GM19035 (cell line): Measurements from ENCODE around the gene CLCN5.

Experiments used
- ATAC-seq: cut with Tn5 transposase; IDR thresholded peaks from one replicate; pipeline ENCODE4 v1.9.1; 2021; ENCODE audit not compliant: unreplicated experiment

CLCN5 gene

DNA sequence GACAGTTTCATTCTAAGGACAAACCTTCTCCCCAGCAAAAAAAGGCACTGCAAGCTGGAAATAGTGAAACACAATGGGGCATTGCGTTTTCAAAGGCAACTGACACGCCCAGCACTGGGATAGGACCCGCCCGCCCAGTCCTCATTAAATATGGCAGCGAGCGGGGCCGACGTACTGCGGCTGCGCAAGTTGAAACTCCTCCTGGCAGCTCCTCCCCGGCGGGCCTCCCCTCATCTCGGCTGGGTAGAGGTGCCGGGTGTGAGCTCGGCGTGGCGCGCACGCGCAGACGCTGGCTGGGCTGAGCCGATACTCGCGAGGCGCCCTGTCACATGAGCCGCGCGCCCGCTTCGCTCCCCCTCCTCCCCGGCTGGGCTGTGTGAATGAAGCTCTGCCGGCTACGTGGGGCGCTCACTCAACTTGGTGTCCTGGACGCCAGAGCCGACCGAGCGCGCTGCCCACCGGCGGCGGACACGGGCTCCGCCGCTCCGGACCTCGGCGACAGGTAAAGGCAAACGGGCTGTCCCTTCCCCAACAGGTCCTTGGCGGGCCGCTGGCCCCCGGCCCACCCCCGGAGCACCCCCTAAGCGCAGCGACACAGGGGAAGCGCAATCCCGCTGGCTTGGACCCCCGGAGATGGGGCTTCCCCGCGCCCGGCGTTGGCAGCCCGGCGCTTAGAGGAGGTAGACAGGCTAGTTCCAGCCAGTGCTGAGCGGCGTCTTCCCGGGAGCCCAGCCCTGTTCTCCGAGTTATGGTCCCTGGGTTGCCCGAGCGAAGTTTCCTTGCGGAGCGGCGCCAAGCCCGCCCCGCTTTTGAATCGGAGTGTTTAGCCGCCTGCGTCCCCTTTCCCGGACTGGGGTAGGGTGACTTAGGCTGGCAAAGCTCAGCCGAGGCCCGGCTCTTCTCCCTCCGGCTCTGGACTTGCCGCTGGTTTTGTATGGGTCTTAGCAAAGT, at the start of gene CLCN5:
TSS of gene CLCN5 (plus strand) at position 306 of the 951 bp plus-strand sequence. CDS start 2,703 bp downstream, outside the sequence.
- ATAC-seq: peak; percentile 97

DNA sequence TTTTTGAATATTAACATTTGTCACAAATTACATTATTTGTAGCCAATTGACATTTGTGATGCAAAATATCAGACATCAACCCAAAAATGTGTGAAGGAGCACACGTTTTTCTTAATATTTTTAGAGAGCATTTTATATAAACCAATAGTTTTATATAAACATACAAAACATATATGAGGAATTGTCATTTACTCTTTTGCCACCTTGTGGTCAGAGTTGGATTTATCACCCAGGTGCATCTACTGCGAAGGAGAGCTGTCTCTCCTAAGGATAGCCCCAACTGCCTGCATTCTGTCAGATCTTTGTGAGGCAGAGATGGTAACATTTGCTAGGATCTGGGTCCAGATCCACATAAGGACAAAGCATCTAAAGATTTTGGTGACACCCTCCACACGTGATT, 45.6 kb upstream of the CLCN5 start:
- ATAC-seq: no peak

DNA sequence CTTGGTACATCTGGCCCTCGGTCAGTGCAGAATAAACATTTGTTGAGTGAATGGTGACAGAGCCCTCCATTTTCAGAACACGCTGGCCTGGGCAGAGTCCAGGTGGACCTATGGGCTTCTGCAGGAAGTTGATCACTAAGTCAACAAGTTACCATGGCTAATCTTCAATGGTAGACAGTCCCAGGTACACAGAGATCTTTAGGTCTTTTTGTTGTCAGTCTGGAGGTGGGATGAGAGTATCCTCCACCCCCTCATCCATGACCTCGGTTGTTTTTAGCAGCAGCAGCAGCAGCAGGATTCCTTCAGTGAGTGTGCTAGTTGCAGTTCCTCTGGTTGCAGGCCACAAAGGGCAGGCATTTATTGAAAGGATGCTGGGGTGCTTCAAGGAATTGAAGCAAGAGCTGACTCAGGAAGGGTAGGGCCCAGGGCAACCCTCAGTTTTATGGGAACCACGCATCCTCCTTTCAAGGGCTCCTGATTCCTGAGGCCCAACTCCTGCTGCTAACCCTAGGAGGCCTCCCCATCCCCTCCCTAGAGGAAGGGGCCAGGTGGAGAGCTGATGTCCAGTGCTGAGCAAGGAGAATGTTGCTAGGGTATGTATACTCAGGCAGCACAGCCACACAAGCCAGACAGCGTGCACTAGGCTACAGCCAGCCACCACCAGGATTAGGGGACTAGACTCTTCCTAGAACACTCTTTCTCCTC, 44.8 kb upstream of the CLCN5 start:
- no peak for ATAC-seq

DNA sequence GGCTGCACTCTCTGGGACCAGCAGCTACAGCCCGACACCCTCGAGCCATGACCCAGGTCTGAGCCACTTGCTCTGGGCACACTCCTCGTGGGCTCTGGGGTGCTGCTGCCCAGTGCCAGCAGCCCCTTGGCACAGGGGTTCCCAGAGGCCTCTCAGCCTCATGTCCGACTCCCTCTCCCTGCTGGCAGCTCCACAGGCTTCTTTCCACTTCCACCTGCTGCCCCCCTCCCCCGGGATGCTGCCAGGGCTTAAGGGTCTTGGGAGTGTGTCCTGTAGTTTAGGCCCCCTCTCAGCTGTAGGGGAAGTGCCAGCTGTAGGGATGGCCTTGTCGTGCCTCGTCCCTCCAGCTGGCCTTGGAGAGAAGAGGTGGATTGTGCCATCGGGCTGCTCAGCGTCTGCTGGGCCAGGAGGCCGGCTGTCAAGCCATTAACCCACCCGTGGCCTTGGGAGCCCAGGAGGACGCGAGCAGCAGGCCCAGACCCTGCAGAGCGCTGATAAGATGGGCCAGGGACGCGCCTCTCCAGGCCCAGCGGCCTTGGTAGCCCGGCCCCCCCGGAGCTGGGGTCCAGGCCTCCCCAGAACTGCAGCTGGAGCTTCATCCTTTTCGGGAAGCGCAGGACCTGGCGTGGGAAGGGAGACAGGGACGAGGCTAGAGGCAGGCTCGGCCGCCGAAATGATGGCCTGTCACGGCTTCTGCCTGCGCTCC, 44.1 kb upstream of the CLCN5 start:
- ATAC-seq: no peak

DNA sequence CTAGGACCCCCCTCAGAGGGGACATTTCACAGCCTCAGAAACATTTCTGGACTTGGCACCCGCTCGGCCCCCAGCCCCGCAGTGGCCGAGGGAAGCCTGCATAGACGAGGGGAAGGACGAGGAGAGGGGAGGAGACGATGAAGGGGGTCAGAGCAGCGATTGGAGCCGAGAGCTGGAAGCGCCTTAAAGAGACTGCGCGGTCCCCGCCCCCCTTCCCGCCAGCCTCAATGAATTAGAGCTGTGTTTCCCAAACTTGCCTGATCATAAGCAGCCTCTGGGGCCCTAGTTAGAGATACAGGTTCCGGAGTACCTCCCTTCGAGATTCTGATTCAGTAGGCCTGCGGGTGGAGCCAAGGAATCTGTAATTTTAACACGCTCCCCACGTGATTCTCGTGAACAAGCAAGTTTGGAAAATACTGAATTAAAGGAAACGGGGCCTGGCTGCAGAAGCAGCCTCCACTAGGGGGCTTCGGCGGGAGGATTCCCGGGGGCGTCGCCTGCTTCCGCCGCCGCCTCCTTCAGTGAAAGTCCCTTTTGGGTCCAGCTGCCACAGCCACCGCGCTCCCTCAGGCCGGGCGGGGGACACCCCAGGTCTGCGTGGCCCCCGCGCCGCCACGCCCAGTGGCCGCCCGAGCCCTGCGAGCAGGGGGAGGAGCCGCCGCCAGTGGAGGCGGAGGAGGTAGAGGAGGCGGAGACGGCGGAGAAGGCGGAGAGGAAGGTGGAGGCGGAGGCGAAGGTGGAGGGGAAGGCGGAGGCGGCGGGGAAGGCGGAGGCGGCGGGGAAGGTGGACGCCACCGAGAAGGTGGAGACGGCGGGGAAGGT, 43.4 kb upstream of the CLCN5 start, which contains the start of gene USP27X:
TSS of gene USP27X (plus strand) at position 651 of the 822 bp plus-strand sequence. CDS start 824 bp downstream, outside the sequence.
- ATAC-seq: peak; percentile 88

DNA sequence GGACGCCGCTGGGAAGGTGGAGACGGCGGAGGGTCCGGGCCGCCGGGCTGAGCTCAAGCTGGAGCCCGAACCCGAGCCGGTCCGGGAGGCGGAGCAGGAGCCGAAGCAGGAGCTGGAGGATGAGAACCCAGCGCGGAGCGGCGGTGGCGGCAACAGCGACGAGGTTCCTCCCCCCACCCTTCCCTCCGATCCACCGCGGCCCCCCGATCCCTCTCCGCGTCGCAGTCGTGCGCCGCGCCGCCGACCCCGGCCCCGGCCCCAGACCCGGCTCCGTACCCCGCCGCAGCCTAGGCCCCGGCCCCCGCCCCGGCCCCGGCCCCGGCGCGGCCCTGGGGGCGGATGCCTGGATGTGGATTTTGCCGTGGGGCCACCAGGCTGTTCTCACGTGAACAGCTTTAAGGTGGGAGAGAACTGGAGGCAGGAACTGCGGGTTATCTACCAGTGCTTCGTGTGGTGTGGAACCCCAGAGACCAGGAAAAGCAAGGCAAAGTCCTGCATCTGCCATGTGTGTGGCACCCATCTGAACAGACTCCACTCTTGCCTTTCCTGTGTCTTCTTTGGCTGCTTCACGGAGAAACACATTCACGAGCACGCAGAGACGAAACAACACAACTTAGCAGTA, 42.6 kb upstream of the CLCN5 start:
- peak; percentile 19 for ATAC-seq

DNA sequence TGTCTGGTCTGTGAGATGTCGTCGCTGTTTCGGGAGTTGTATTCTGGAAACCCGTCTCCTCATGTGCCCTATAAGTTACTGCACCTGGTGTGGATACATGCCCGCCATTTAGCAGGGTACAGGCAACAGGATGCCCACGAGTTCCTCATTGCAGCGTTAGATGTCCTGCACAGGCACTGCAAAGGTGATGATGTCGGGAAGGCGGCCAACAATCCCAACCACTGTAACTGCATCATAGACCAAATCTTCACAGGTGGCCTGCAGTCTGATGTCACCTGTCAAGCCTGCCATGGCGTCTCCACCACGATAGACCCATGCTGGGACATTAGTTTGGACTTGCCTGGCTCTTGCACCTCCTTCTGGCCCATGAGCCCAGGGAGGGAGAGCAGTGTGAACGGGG, 41.7 kb upstream of the CLCN5 start:
- no peak for ATAC-seq

DNA sequence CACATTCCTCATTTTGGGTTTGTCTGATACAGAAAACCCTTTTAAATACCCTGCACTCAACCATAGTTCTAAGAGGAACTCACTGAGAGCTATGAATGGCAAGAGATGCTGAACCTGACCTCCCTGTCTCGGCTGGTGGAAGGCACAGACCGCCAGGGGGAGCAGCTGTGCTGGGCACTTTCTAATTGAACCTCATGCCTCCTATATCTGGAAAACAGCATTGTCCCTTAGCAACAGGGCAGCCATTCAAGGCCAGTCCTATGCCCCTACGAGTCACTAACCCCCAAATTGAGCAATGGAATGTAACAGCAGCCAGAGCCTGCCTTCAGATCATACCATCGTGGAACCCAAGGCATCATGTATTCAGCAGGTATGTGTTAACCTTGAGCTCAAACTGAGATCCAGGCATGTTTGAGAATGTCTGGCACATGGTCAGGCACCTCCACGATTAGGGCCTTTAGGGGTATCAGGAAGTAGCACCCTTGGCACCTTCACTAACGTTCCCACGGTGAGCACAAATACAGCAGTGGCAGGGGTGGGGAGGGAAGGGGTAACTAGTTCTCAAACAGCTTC, 38.0 kb upstream of the CLCN5 start:
- ATAC-seq: peak; percentile 50

DNA sequence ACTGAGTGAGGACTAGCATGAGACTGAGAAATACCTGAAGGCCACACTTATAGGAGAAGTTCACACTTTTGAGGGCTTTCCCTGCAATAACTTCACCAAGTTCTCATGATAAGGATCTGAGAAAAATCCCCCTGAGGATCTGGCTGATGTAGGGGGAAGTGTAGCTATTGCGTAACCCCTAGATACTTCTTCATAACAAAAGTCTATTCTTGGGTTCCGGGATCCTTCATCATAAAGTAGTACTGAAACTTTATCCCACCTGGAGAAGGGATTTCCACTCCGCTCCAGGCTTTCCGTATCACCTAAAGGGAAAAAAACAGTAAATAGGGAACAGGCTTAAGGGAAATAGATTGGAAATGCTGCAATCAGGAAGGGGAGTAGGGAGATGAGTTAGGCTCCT, 29.9 kb upstream of the CLCN5 start:
- ATAC-seq: no peak

DNA sequence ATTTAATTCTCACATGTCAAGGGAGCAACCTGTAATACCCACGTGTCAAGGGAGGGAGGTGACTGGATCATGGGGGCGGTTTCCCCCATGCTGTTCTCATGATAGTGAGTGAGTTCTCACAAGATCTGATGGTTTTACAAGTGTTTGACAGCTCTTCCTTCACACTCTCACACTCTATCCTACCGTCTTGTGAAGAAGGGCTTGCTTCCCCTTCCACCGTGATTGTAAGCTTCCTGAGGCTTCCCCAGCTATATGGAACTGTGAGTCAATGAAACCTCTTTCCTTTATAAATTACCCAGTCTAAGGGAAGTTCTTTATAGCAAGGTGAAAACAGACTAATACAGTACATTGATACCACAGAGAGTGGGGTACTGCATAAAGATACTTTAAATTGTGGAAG, 25.4 kb upstream of the CLCN5 start:
- no peak for ATAC-seq

DNA sequence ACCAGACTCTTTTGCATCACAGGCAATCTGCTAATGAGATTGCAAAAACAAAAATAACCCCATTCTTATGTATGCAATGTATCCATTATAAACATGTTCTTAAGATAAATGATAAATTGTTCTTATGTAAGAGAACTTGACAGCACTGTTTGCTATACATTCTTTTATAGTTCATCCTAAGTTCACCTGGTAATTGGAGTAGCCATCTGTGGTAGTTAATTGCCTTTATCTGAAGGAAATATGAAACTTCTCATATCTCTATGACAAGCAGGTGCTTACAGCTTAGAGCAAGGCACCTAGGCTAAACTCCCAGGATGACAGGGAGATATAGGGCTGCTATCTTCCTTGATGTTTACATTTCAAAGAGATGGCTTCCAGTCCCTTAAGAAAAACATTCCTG, 21.3 kb upstream of the CLCN5 start:
- no peak for ATAC-seq

DNA sequence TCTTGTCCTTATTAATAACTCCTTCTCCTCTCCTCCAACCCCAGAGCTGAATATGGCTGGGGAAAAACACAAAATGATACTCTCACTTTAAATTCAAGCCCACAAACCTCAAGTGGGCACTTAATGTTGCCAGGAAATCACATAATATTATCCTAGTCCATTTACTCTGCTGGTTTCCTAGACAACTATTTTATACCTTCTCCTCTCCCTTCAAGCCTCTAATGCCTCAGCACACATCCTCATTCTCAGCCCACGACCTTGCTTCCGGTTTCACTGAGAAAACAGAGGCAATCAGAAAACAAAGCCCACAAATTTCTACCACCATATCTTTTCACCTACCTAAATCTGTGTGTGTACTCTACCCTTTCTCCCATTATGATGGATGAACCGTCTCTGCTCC, 12.1 kb upstream of the CLCN5 start:
- ATAC-seq: no peak

DNA sequence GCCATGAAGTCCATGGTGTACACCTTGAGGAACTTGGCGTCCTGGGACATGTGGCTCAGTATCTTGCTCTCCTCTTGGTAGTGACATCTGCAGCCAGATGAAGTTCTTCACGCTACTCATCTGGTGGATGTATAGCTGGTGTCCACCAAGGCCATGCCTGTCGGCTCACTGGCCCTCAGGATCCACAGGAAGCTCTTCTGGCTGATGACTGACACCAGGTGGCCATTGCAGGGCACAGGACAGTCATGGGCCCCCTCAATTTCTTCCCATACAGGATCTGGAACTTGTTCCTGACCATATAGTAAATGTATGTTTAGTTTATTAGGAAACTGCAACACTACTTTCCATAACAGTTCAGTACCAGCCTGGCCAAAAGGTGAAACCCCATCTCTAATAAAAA, 10.3 kb upstream of the CLCN5 start:
- ATAC-seq: no peak

DNA sequence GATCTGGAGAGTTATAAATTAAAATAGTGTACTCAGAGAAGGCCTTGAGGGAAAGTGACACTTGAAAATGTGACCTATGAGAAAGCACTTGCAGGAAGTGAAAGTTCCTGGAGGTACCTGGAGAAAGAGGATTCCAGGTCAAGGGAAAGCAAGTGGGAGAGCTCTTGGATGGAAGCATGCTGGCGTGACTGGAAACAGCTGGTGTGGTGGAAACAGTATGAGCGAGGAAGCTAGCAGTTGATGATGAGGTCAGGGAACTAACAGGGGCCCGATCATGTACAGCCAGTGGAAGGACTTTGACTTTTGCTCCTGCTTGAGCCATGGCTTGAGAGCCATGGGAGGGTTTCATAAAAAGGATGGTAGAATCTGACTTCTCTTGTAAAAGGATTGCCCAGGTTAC, 9.5 kb upstream of the CLCN5 start:
- no peak for ATAC-seq

DNA sequence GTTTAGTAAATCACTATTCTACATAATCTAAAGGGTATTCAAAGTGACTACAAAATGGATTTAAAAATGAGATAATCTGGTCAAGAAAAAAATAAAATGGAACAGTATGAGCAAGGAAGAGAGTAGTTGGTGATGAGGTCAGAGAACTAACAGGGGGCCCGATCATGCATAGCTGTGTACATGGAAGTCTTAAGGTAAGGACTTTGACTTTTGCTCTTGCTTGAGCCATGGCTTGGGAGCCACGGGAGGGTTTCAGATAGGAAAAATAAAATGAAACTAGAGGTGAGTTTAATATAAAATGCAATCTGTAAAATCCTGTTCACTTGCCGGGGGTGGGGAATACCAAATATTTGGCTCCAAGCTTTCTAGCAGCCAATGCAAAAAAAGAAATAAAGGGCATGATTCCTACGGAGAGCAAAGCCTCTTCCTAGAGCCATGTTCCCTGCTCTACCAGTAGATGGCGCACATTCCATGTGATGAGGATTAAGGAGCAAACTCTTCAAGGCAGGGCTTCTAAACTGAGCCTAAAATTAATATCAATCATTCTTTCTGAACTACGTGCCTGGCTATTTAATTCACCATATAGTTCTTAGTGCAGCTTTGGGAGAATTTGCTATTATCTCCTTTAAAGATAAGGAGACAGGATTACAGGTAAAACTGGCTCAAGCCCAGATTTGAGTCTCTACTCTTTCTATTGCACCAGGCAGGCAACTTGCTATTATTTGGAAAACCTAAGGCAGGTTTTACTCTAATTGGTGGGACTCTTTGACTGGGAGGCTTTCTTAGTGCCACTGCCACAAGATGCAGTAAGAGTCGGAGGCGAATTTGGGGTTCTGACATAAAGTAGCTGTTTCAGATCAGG, 6.8 kb upstream of the CLCN5 start:
- ATAC-seq: peak; percentile 49

DNA sequence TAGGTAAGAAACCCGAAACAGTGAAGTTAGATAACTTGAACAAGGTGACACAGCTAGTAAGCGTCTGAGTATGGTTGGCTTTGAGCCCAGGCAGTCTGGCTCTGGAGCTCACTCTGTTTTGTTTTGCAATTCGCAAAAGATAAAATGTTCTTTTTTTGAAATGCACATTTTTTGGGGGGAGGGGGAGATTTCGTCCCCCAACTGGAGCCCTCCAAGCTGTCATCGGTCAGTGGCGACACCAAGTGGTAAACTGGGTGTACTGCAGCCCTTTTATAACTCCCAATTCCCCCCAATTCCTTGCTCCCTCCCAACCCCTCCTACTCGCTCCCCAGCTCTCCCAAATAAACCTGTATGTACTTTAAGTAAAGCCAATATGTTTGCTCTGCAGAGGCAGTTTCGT, 2.8 kb upstream of the CLCN5 start:
- ATAC-seq: no peak

DNA sequence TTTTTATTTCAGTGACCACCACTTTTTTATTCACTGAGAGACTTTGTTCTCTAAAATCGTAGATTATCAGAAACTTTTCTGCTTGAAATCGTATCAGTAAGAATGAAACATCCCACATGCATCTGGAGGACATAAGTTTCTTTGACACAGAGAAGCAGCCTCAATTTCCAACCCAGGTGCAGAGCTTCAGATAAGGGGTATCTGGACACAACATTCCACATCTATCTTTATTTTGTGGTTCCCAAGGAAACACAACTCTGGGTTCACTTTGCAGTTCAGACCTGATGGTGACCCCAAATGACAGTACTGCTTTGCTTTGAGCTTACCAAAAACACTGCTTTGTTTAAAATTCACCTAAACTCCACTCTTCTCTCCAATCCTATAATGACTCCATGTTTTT, 1.3 kb upstream of the CLCN5 start:
- no peak for ATAC-seq

DNA sequence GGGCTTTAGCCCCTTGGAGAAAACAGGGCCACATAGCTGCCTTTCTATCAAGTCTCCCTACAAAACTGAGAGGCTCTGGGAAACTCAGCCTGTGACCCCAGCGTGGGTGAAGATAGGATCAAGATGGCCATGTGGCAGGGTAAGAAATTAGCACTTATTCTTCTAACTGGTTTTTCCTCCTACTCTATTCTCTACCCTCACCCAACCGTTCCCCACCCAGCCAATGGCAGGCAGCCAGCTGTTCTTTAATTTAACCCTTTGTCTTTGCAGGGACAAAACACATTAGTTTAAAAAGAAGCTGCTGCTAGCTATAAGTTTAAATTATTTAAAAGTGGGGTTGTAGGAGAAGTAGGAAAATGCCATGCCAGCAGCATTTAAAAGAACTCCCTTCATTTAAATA, 2.8 kb downstream of the CLCN5 start:
- ATAC-seq: no peak

DNA sequence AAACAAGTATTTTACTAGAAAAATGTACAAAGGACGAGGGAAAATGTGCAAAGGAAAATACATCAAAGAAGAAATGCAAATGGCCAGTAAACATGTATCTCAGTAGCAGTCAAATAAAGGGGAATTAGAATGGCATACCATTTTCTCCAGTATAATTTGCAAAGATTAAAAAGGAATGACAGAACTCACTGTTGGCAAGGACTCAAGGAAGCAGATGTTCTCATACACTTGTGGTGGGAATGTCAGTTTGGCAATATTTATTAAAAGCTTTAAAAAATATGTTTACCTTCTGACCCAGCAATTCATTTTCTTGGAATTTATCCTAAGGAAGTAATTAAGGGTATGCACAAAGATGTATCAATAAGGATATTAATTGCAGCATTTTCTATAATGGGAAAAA, 7.6 kb downstream of the CLCN5 start:
- ATAC-seq: no peak
